Stimulated activated CD8-positive, alpha-beta memory T cell treated with anti-CD3 and anti-CD28 coated beads, Interleukin-2, amount 100 ng/mL, for 1 hour (primary cell): ENCODE data around the gene SH3PXD2A.

ENCODE experiments used
- DNase-seq, 2 donors: peaks; one replicate each; pipeline ENCODE4 v3.0.0-alpha.2; 2020; ENCODE audit warnings: low read depth in 2 of 2

SH3PXD2A gene

GRCh38 chr10:103855424-103855823 lies at the start of gene SH3PXD2A:
TSS of gene SH3PXD2A (minus strand) at chr10:103855576. CDS start at chr10:103855266, 310 bp downstream.
- no peak for DNase-seq

GRCh38 chr10:103901299-103901698 lies 45.9 kb upstream of the SH3PXD2A start:
- DNase-seq: no peak

- no peak for DNase-seq
These were observed 43.9 kb upstream of the SH3PXD2A start for GRCh38 chr10:103899312-103899711.

GRCh38 chr10:103897241-103897774 lies 41.9 kb upstream of the SH3PXD2A start:
- DNase-seq: no peak

- DNase-seq: no peak
These were observed 40.8 kb upstream of the SH3PXD2A start for GRCh38 chr10:103896225-103896624.

GRCh38 chr10:103895411-103896186 lies 40.2 kb upstream of the SH3PXD2A start:
- no peak for DNase-seq

- DNase-seq: no peak
These were observed 39.1 kb upstream of the SH3PXD2A start for GRCh38 chr10:103894441-103894864.

GRCh38 chr10:103893817-103894216 lies 38.4 kb upstream of the SH3PXD2A start:
- DNase-seq: no peak

GRCh38 chr10:103892181-103892580 lies 36.8 kb upstream of the SH3PXD2A start:
- no peak for DNase-seq

- DNase-seq: no peak
These were observed 35.3 kb upstream of the SH3PXD2A start for GRCh38 chr10:103890688-103891087.

- no peak for DNase-seq
These were observed 34.9 kb upstream of the SH3PXD2A start for GRCh38 chr10:103890194-103890658.

GRCh38 chr10:103889121-103889720 lies 33.8 kb upstream of the SH3PXD2A start:
- DNase-seq: no peak

- DNase-seq: no peak
These were observed 32.9 kb upstream of the SH3PXD2A start for GRCh38 chr10:103888113-103888841.

GRCh38 chr10:103885617-103886016 lies 30.2 kb upstream of the SH3PXD2A start:
- DNase-seq: no peak

- no peak for DNase-seq
These were observed 29.3 kb upstream of the SH3PXD2A start for GRCh38 chr10:103884681-103885139.

- DNase-seq: no peak
These were observed 27.1 kb upstream of the SH3PXD2A start for GRCh38 chr10:103882285-103883007.

- no peak for DNase-seq
These were observed 26.3 kb upstream of the SH3PXD2A start for GRCh38 chr10:103881416-103882284.

GRCh38 chr10:103879831-103880230 lies 24.5 kb upstream of the SH3PXD2A start:
- no peak for DNase-seq

- DNase-seq: no peak
These were observed 24.0 kb upstream of the SH3PXD2A start for GRCh38 chr10:103879409-103879808.

GRCh38 chr10:103877861-103878260 lies 22.5 kb upstream of the SH3PXD2A start:
- no peak for DNase-seq
